H9 (cell line): ENCODE results near the gene HIPK4. TPM values are rescaled to one million over a fixed set of nuclear protein-coding genes. Genes with fewer than 3 reads are reported as not detected.

Experiments used
- DNase-seq: peaks from one replicate; pipeline ENCODE4 v3.0.0-alpha.2; 2017
- H2AFZ ChIP-seq: one replicate; pipeline ENCODE4 v1.6.1; 2013; ENCODE audit warnings: mild to moderate bottlenecking, low read length, control low read depth, moderate library complexity
- H2AK5ac ChIP-seq: 2 replicates; pipeline ENCODE4 v1.6.1; 2013; ENCODE audit warnings: low read length, control low read depth, mixed read lengths; ENCODE audit not compliant: insufficient read length
- H2BK120ac ChIP-seq: one replicate; pipeline ENCODE4 v1.6.1; 2013; ENCODE audit warnings: low read depth, mild to moderate bottlenecking, low read length, control low read depth, inconsistent platforms; ENCODE audit not compliant: poor library complexity, severe bottlenecking
- H2BK12ac ChIP-seq: 2 replicates; pipeline ENCODE4 v1.6.1; 2013; ENCODE audit warnings: low read length, control low read depth, mixed read lengths, low read depth; ENCODE audit not compliant: insufficient read length
- H2BK15ac ChIP-seq: 2 replicates; pipeline ENCODE4 v1.6.1; 2013; ENCODE audit warnings: low read depth, low read length, control low read depth
- H2BK20ac ChIP-seq: one replicate; pipeline ENCODE4 v1.6.1; 2013; ENCODE audit warnings: low read depth, mild to moderate bottlenecking, low read length, control low read depth, inconsistent platforms; ENCODE audit not compliant: poor library complexity, severe bottlenecking
- H2BK5ac ChIP-seq: 2 replicates; pipeline ENCODE4 v1.6.1; 2013; ENCODE audit warnings: low read length, control low read depth, mixed read lengths; ENCODE audit not compliant: insufficient read length
- H3K14ac ChIP-seq: 2 replicates; pipeline ENCODE4 v1.6.1; 2013; ENCODE audit warnings: low read length, control low read depth; ENCODE audit not compliant: insufficient read depth
- H3K18ac ChIP-seq: 2 replicates; pipeline ENCODE4 v1.6.1; 2013; ENCODE audit warnings: low read depth, mild to moderate bottlenecking, mixed read lengths, low read length, control low read depth; ENCODE audit not compliant: insufficient read length
- H3K23ac ChIP-seq: 2 replicates; pipeline ENCODE4 v1.6.1; 2013; ENCODE audit warnings: low read length, control low read depth, mixed read lengths, low read depth; ENCODE audit not compliant: insufficient read length
- H3K23me2 ChIP-seq: 2 replicates; pipeline ENCODE4 v1.6.1; 2013; ENCODE audit warnings: low read depth, mild to moderate bottlenecking, mixed read lengths, low read length, control low read depth; ENCODE audit not compliant: insufficient read length, poor library complexity, severe bottlenecking
- H3K27ac ChIP-seq: 2 replicates; pipeline ENCODE4 v1.5.1; 2013; ENCODE audit warnings: low read length, control low read depth, mixed read lengths, low read depth; ENCODE audit not compliant: insufficient read length
- H3K27me3 ChIP-seq: 2 replicates; pipeline ENCODE4 v1.6.1; 2013; ENCODE audit warnings: low read length, control low read depth, inconsistent platforms; ENCODE audit not compliant: insufficient read depth
- H3K4ac ChIP-seq: 2 replicates; pipeline ENCODE4 v1.6.1; 2013; ENCODE audit warnings: low read depth, mild to moderate bottlenecking, control low read depth, inconsistent platforms, low read length, moderate library complexity
- H3K4me1 ChIP-seq: 2 replicates; pipeline ENCODE4 v1.6.1; 2013; ENCODE audit warnings: low read length, control low read depth, inconsistent platforms; ENCODE audit not compliant: insufficient read depth
- H3K4me2 ChIP-seq: 2 replicates; pipeline ENCODE4 v1.6.1; 2013; ENCODE audit warnings: low read length, control low read depth, mixed read lengths; ENCODE audit not compliant: insufficient read length, insufficient read depth
- H3K56ac ChIP-seq: 2 replicates; pipeline ENCODE4 v1.6.1; 2013; ENCODE audit warnings: low read depth, mild to moderate bottlenecking, mixed read lengths, low read length, control low read depth; ENCODE audit not compliant: insufficient read length
- H3K79me1 ChIP-seq: 2 replicates; pipeline ENCODE4 v1.6.1; 2013; ENCODE audit warnings: low read depth, mild to moderate bottlenecking, moderate library complexity, low read length, control low read depth, inconsistent platforms; ENCODE audit not compliant: insufficient read depth, poor library complexity, severe bottlenecking
- H3K79me2 ChIP-seq: 2 replicates; pipeline ENCODE4 v1.6.1; 2013; ENCODE audit warnings: low read length, control low read depth, inconsistent platforms; ENCODE audit not compliant: insufficient read depth
- H3K9ac ChIP-seq: 2 replicates; pipeline ENCODE4 v1.6.1; 2013; ENCODE audit warnings: low read length, control low read depth, mixed read lengths; ENCODE audit not compliant: insufficient read length; ENCODE audit errors: extremely low read depth
- H3K9me3 ChIP-seq: one replicate; pipeline ENCODE4 v1.6.1; 2013; ENCODE audit warnings: low read depth, low read length, inconsistent platforms; ENCODE audit not compliant: control insufficient read depth
- H3T11ph ChIP-seq: one replicate; pipeline ENCODE4 v1.6.1; 2013; ENCODE audit warnings: mild to moderate bottlenecking, low read length, control low read depth, inconsistent platforms
- H4K20me1 ChIP-seq: one replicate; pipeline ENCODE4 v1.6.1; 2013; ENCODE audit not compliant: control insufficient read depth, insufficient read length, insufficient read depth
- H4K5ac ChIP-seq: 2 replicates; pipeline ENCODE4 v1.6.1; 2013; ENCODE audit warnings: low read depth, mild to moderate bottlenecking, mixed read lengths, low read length, control low read depth; ENCODE audit not compliant: insufficient read length
- H4K8ac ChIP-seq: replicated peaks from 2 replicates; pipeline ENCODE4 v1.6.1; 2013; ENCODE audit warnings: low read length, control low read depth, mixed read lengths, low read depth; ENCODE audit not compliant: insufficient read length
- H4K91ac ChIP-seq: 2 replicates; pipeline ENCODE4 v1.6.1; 2013; ENCODE audit warnings: low read depth, mild to moderate bottlenecking, moderate library complexity, mixed read lengths, low read length, control low read depth; ENCODE audit not compliant: insufficient read length
- H3K27ac Mint-ChIP-seq, 3 experiments: 2 replicates in 2 of 3; 3 replicates in 1 of 3; pipeline ENCODE4 v1.8.0; 2020 to 2021; ENCODE audit warnings: mixed read lengths in 3 of 3, mild to moderate bottlenecking in 1 of 3, moderate library complexity in 1 of 3
- H3K27me3 Mint-ChIP-seq: 2 replicates; pipeline ENCODE4 v1.8.0; 2021; ENCODE audit warnings: low read depth, mild to moderate bottlenecking, moderate library complexity, mixed read lengths
- H3K36me3 Mint-ChIP-seq, 3 experiments: 2 replicates in 2 of 3; 3 replicates in 1 of 3; pipeline ENCODE4 v1.8.0; 2020 to 2021; ENCODE audit warnings: low read depth in 3 of 3, mixed read lengths in 3 of 3; ENCODE audit not compliant: insufficient read depth in 1 of 3
- H3K4me1 Mint-ChIP-seq, 2 experiments: 2 replicates each; pipeline ENCODE4 v1.8.0; 2020; ENCODE audit warnings: mixed read lengths in 2 of 2
- H3K4me3 Mint-ChIP-seq, 2 experiments: 2 replicates in 1 of 2; 3 replicates in 1 of 2; pipeline ENCODE4 v1.8.0; 2020 to 2021; ENCODE audit warnings: mild to moderate bottlenecking in 2 of 2, mixed read lengths in 2 of 2, moderate library complexity in 1 of 2
- H3K9me3 Mint-ChIP-seq, 2 experiments: 2 replicates in 1 of 2; 3 replicates in 1 of 2; pipeline ENCODE4 v1.8.0; 2020; ENCODE audit warnings: mild to moderate bottlenecking in 2 of 2, mixed read lengths in 2 of 2, moderate library complexity in 1 of 2
- WGBS: extraction: QIAGEN DNeasy Blood & Tissue Kit; methylation state at CpG from one replicate; pipeline ENCODE4 v1.1.7; 2013; ENCODE audit warnings: missing lambda C conversion rate, low lambda C conversion rate, mixed read lengths; ENCODE audit not compliant: insufficient read length; ENCODE audit errors: extremely low coverage; 5-methylcytosine and 5-hydroxymethylcytosine counted together
- total RNA-seq: library from RNA; stranded (reverse); gene quantifications from 2 replicates; pipeline ENCODE4 v1.2.1, GENCODE V29; 2021
- TF ChIP-seq, protein P1 (sequence below): fragments of 200-600 bp; sonication (generic); conservative IDR thresholded peaks from 3 replicates; pipeline ENCODE4 v1.8.0; 2021; ENCODE audit warnings: antibody characterized with exemption, mild to moderate bottlenecking

The HIPK4 gene
- total RNA-seq, 1 experiment from 2014 or later: 0.15 TPM

DNA sequence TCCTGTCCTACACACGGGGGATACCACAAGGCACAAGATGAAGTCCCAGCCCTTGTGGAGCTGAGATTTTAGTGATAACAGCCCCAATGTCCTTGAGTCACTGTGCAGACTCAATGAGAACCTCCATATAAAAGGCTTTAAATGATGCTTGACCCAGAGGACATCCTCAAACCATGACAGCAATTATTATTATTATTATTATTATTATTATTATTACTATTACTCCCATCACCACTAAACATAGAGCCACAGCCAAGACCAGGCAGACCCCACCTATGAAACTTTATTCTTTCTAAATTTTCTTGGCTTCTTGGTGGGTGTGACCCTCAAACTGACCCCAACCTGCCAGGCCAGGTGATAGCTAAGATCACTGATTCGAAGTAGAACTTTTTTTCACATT, 52.9 kb downstream of the HIPK4 start:
- H2BK120ac ChIP-seq: no peak overlapping the region
- H3K4me2 ChIP-seq: no peak overlapping the region
- H3K27ac ChIP-seq: no peak overlapping the region
- no peaks in the 10 kb centered on the region for H3K4me1 ChIP-seq
- H3K27me3 ChIP-seq: no peaks in the 10 kb centered on the region
- Mint-ChIP-seq H3K27ac (no peak overlapping the region), H3K4me1 (no peaks in the 10 kb centered on the region), H3K36me3 (peaks cover 12 to 40% (median 29%) of the 10 kb centered on the region in 3 experiments; a peak in 6 of 7 replicates), H3K27me3 (no peaks in the 10 kb centered on the region), H3K4me3 (no peak overlapping the region), H3K9me3 (no peaks in the 10 kb centered on the region)
- no peak overlapping the region for H2BK12ac ChIP-seq
- H4K91ac ChIP-seq: no peak overlapping the region
- no peak overlapping the region for H4K5ac ChIP-seq
- no peaks in the 10 kb centered on the region; the same call in 1 of the 2 replicates for H3K79me2 ChIP-seq
- no peak overlapping the region for H3K56ac ChIP-seq
- H2AK5ac ChIP-seq: no peak overlapping the region
- H3K4ac ChIP-seq: no peak overlapping the region
- no peak overlapping the region for H3K18ac ChIP-seq
- no peak overlapping the region for H3K23ac ChIP-seq
- H2AFZ ChIP-seq: no peak overlapping the region
- H3K23me2 ChIP-seq: no peaks in the 10 kb centered on the region
- WGBS: no CpG with 5 or more reads among the region's 2 CpGs
- H3K79me1 ChIP-seq: no peaks in the 10 kb centered on the region
- no peak overlapping the region for H2BK20ac ChIP-seq
- H2BK5ac ChIP-seq: no peak overlapping the region
- H2BK15ac ChIP-seq: no peak overlapping the region
- H3K9me3 ChIP-seq: no peaks in the 10 kb centered on the region
- TF ChIP-seq, protein P1, sequence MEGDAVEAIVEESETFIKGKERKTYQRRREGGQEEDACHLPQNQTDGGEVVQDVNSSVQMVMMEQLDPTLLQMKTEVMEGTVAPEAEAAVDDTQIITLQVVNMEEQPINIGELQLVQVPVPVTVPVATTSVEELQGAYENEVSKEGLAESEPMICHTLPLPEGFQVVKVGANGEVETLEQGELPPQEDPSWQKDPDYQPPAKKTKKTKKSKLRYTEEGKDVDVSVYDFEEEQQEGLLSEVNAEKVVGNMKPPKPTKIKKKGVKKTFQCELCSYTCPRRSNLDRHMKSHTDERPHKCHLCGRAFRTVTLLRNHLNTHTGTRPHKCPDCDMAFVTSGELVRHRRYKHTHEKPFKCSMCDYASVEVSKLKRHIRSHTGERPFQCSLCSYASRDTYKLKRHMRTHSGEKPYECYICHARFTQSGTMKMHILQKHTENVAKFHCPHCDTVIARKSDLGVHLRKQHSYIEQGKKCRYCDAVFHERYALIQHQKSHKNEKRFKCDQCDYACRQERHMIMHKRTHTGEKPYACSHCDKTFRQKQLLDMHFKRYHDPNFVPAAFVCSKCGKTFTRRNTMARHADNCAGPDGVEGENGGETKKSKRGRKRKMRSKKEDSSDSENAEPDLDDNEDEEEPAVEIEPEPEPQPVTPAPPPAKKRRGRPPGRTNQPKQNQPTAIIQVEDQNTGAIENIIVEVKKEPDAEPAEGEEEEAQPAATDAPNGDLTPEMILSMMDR: no peak
- H3K9ac ChIP-seq: no peak overlapping the region
- DNase-seq: no peak
- no peaks in the 10 kb centered on the region for H4K20me1 ChIP-seq
- no peak overlapping the region for H3K14ac ChIP-seq
- no peak overlapping the region for H4K8ac ChIP-seq
- H3T11ph ChIP-seq: no peak overlapping the region
